H9 (cell line): Measurements from ENCODE around the gene DPH7. TPM values are rescaled to one million over a fixed set of nuclear protein-coding genes. Genes with fewer than 3 reads are reported as not detected.

Experiments
- DNase-seq: peaks from one replicate; pipeline ENCODE4 v3.0.0-alpha.2; 2017
- H2AFZ ChIP-seq: one replicate; pipeline ENCODE4 v1.6.1; 2013; ENCODE audit warnings: mild to moderate bottlenecking, low read length, control low read depth, moderate library complexity
- H2AK5ac ChIP-seq: 2 replicates; pipeline ENCODE4 v1.6.1; 2013; ENCODE audit warnings: low read length, control low read depth, mixed read lengths; ENCODE audit not compliant: insufficient read length
- H2BK120ac ChIP-seq: one replicate; pipeline ENCODE4 v1.6.1; 2013; ENCODE audit warnings: low read depth, mild to moderate bottlenecking, low read length, control low read depth, inconsistent platforms; ENCODE audit not compliant: poor library complexity, severe bottlenecking
- H2BK12ac ChIP-seq: 2 replicates; pipeline ENCODE4 v1.6.1; 2013; ENCODE audit warnings: low read length, control low read depth, mixed read lengths, low read depth; ENCODE audit not compliant: insufficient read length
- H2BK15ac ChIP-seq: 2 replicates; pipeline ENCODE4 v1.6.1; 2013; ENCODE audit warnings: low read depth, low read length, control low read depth
- H2BK20ac ChIP-seq: one replicate; pipeline ENCODE4 v1.6.1; 2013; ENCODE audit warnings: low read depth, mild to moderate bottlenecking, low read length, control low read depth, inconsistent platforms; ENCODE audit not compliant: poor library complexity, severe bottlenecking
- H2BK5ac ChIP-seq: 2 replicates; pipeline ENCODE4 v1.6.1; 2013; ENCODE audit warnings: low read length, control low read depth, mixed read lengths; ENCODE audit not compliant: insufficient read length
- H3K14ac ChIP-seq: 2 replicates; pipeline ENCODE4 v1.6.1; 2013; ENCODE audit warnings: low read length, control low read depth; ENCODE audit not compliant: insufficient read depth
- H3K18ac ChIP-seq: 2 replicates; pipeline ENCODE4 v1.6.1; 2013; ENCODE audit warnings: low read depth, mild to moderate bottlenecking, mixed read lengths, low read length, control low read depth; ENCODE audit not compliant: insufficient read length
- H3K23ac ChIP-seq: 2 replicates; pipeline ENCODE4 v1.6.1; 2013; ENCODE audit warnings: low read length, control low read depth, mixed read lengths, low read depth; ENCODE audit not compliant: insufficient read length
- H3K23me2 ChIP-seq: 2 replicates; pipeline ENCODE4 v1.6.1; 2013; ENCODE audit warnings: low read depth, mild to moderate bottlenecking, mixed read lengths, low read length, control low read depth; ENCODE audit not compliant: insufficient read length, poor library complexity, severe bottlenecking
- H3K27ac ChIP-seq: 2 replicates; pipeline ENCODE4 v1.5.1; 2013; ENCODE audit warnings: low read length, control low read depth, mixed read lengths, low read depth; ENCODE audit not compliant: insufficient read length
- H3K27me3 ChIP-seq: 2 replicates; pipeline ENCODE4 v1.6.1; 2013; ENCODE audit warnings: low read length, control low read depth, inconsistent platforms; ENCODE audit not compliant: insufficient read depth
- H3K4ac ChIP-seq: 2 replicates; pipeline ENCODE4 v1.6.1; 2013; ENCODE audit warnings: low read depth, mild to moderate bottlenecking, control low read depth, inconsistent platforms, low read length, moderate library complexity
- H3K4me1 ChIP-seq: 2 replicates; pipeline ENCODE4 v1.6.1; 2013; ENCODE audit warnings: low read length, control low read depth, inconsistent platforms; ENCODE audit not compliant: insufficient read depth
- H3K4me2 ChIP-seq: 2 replicates; pipeline ENCODE4 v1.6.1; 2013; ENCODE audit warnings: low read length, control low read depth, mixed read lengths; ENCODE audit not compliant: insufficient read length, insufficient read depth
- H3K56ac ChIP-seq: 2 replicates; pipeline ENCODE4 v1.6.1; 2013; ENCODE audit warnings: low read depth, mild to moderate bottlenecking, mixed read lengths, low read length, control low read depth; ENCODE audit not compliant: insufficient read length
- H3K79me1 ChIP-seq: 2 replicates; pipeline ENCODE4 v1.6.1; 2013; ENCODE audit warnings: low read depth, mild to moderate bottlenecking, moderate library complexity, low read length, control low read depth, inconsistent platforms; ENCODE audit not compliant: insufficient read depth, poor library complexity, severe bottlenecking
- H3K79me2 ChIP-seq: 2 replicates; pipeline ENCODE4 v1.6.1; 2013; ENCODE audit warnings: low read length, control low read depth, inconsistent platforms; ENCODE audit not compliant: insufficient read depth
- H3K9ac ChIP-seq: 2 replicates; pipeline ENCODE4 v1.6.1; 2013; ENCODE audit warnings: low read length, control low read depth, mixed read lengths; ENCODE audit not compliant: insufficient read length; ENCODE audit errors: extremely low read depth
- H3K9me3 ChIP-seq: one replicate; pipeline ENCODE4 v1.6.1; 2013; ENCODE audit warnings: low read depth, low read length, inconsistent platforms; ENCODE audit not compliant: control insufficient read depth
- H3T11ph ChIP-seq: one replicate; pipeline ENCODE4 v1.6.1; 2013; ENCODE audit warnings: mild to moderate bottlenecking, low read length, control low read depth, inconsistent platforms
- H4K20me1 ChIP-seq: one replicate; pipeline ENCODE4 v1.6.1; 2013; ENCODE audit not compliant: control insufficient read depth, insufficient read length, insufficient read depth
- H4K5ac ChIP-seq: 2 replicates; pipeline ENCODE4 v1.6.1; 2013; ENCODE audit warnings: low read depth, mild to moderate bottlenecking, mixed read lengths, low read length, control low read depth; ENCODE audit not compliant: insufficient read length
- H4K8ac ChIP-seq: replicated peaks from 2 replicates; pipeline ENCODE4 v1.6.1; 2013; ENCODE audit warnings: low read length, control low read depth, mixed read lengths, low read depth; ENCODE audit not compliant: insufficient read length
- H4K91ac ChIP-seq: 2 replicates; pipeline ENCODE4 v1.6.1; 2013; ENCODE audit warnings: low read depth, mild to moderate bottlenecking, moderate library complexity, mixed read lengths, low read length, control low read depth; ENCODE audit not compliant: insufficient read length
- H3K27ac Mint-ChIP-seq, 3 experiments: 2 replicates in 2 of 3; 3 replicates in 1 of 3; pipeline ENCODE4 v1.8.0; 2020 to 2021; ENCODE audit warnings: mixed read lengths in 3 of 3, mild to moderate bottlenecking in 1 of 3, moderate library complexity in 1 of 3
- H3K27me3 Mint-ChIP-seq: 2 replicates; pipeline ENCODE4 v1.8.0; 2021; ENCODE audit warnings: low read depth, mild to moderate bottlenecking, moderate library complexity, mixed read lengths
- H3K36me3 Mint-ChIP-seq, 3 experiments: 2 replicates in 2 of 3; 3 replicates in 1 of 3; pipeline ENCODE4 v1.8.0; 2020 to 2021; ENCODE audit warnings: low read depth in 3 of 3, mixed read lengths in 3 of 3; ENCODE audit not compliant: insufficient read depth in 1 of 3
- H3K4me1 Mint-ChIP-seq, 2 experiments: 2 replicates each; pipeline ENCODE4 v1.8.0; 2020; ENCODE audit warnings: mixed read lengths in 2 of 2
- H3K4me3 Mint-ChIP-seq, 2 experiments: 2 replicates in 1 of 2; 3 replicates in 1 of 2; pipeline ENCODE4 v1.8.0; 2020 to 2021; ENCODE audit warnings: mild to moderate bottlenecking in 2 of 2, mixed read lengths in 2 of 2, moderate library complexity in 1 of 2
- H3K9me3 Mint-ChIP-seq, 2 experiments: 2 replicates in 1 of 2; 3 replicates in 1 of 2; pipeline ENCODE4 v1.8.0; 2020; ENCODE audit warnings: mild to moderate bottlenecking in 2 of 2, mixed read lengths in 2 of 2, moderate library complexity in 1 of 2
- CTCF ChIP-seq: fragments of 200-600 bp; sonication (generic); conservative IDR thresholded peaks from 3 replicates; pipeline ENCODE4 v1.8.0; 2021; ENCODE audit warnings: antibody characterized with exemption, mild to moderate bottlenecking
- WGBS: extraction: QIAGEN DNeasy Blood & Tissue Kit; methylation state at CpG from one replicate; pipeline ENCODE4 v1.1.7; 2013; ENCODE audit warnings: missing lambda C conversion rate, low lambda C conversion rate, mixed read lengths; ENCODE audit not compliant: insufficient read length; ENCODE audit errors: extremely low coverage; 5-methylcytosine and 5-hydroxymethylcytosine counted together
- total RNA-seq: library from RNA; stranded (reverse); gene quantifications from 2 replicates; pipeline ENCODE4 v1.2.1, GENCODE V29; 2021

The DPH7 gene
- total RNA-seq, 1 experiment from 2014 or later = 51.3 TPM

- Histone ChIP-seq H3K27me3 (no peaks in the 10 kb centered on the region), H2BK5ac (no peak overlapping the region), H4K91ac (no peak overlapping the region), H2BK15ac (no peak overlapping the region), H3K23ac (no peak overlapping the region), H4K8ac (no peak overlapping the region), H3K14ac (no peak overlapping the region), H2AK5ac (no peak overlapping the region), H3K9me3 (no peaks in the 10 kb centered on the region), H4K5ac (no peak overlapping the region), H4K20me1 (peaks cover 7% of the 10 kb centered on the region), H2BK20ac (no peak overlapping the region), H3K79me1 (no peaks in the 10 kb centered on the region), H2BK12ac (no peak overlapping the region), H3K18ac (no peak overlapping the region), H3K9ac (no peak overlapping the region), H3K4ac (no peak overlapping the region), H3K27ac (no peak overlapping the region), H3T11ph (no peak overlapping the region), H3K79me2 (no peaks in the 10 kb centered on the region), H3K4me1 (no peaks in the 10 kb centered on the region), H3K23me2 (no peaks in the 10 kb centered on the region), H3K4me2 (no peak overlapping the region), H2AFZ (no peak overlapping the region), H3K56ac (no peak overlapping the region), H2BK120ac (no peak overlapping the region)
- H3K27me3 Mint-ChIP-seq = peaks cover 5% of the 10 kb centered on the region
- H3K4me1 Mint-ChIP-seq = peaks cover 3 to 8% of the 10 kb centered on the region in 2 experiments
- peaks cover 10 to 23% of the 10 kb centered on the region in 2 experiments for H3K9me3 Mint-ChIP-seq
- peaks cover 2 to 8% (median 5%) of the 10 kb centered on the region in 3 experiments; a peak in 5 of 7 replicates for H3K36me3 Mint-ChIP-seq
- H3K27ac Mint-ChIP-seq = no peak overlapping the region; a peak in 2 of 7 replicates
- no CpG with 5 or more reads among the region's 17 CpGs for WGBS
- DNase-seq = no peak
- H3K4me3 Mint-ChIP-seq = no peak overlapping the region
- no peak for TF ChIP-seq CTCF
These were observed 47.5 kb downstream of the DPH7 start for GRCh38 chr9:137531099-137531765.
